GM23338 (cell line): ENCODE results near the gene CDHR2. TPM values are rescaled to one million over a fixed set of nuclear protein-coding genes. Genes with fewer than 3 reads are reported as not detected.

ENCODE experiments used
- ATAC-seq: fragments of 200-7000 bp; cut with Tn5 transposase; 3 replicates; pipeline ENCODE4 v1.9.1; 2020
- DNase-seq: peaks from one replicate; pipeline ENCODE4 v3.0.0-alpha.2; 2015; ENCODE audit warnings: low spot score
- H2AFZ ChIP-seq: fragments of 200-600 bp; sonication (generic); 2 replicates; pipeline ENCODE4 v1.8.0; 2016; ENCODE audit warnings: antibody characterized with exemption, mild to moderate bottlenecking, moderate library complexity
- H3F3A ChIP-seq: fragments of 200-600 bp; sonication (generic); replicated peaks from 2 replicates; pipeline ENCODE4 v1.8.0; 2017; ENCODE audit warnings: antibody characterized with exemption, mixed run types, low read depth
- H3K27ac ChIP-seq: fragments of 200-600 bp; sonication (generic); 2 replicates; pipeline ENCODE4 v1.6.1; 2016; ENCODE audit warnings: low read depth
- H3K27me3 ChIP-seq: fragments of 200-600 bp; sonication (generic); 2 replicates; pipeline ENCODE4 v1.8.0; 2016; ENCODE audit warnings: mild to moderate bottlenecking, mixed run types, moderate library complexity; ENCODE audit not compliant: insufficient read depth
- H3K36me3 ChIP-seq: fragments of 200-600 bp; sonication (generic); 2 replicates; pipeline ENCODE4 v1.8.0; 2016; ENCODE audit warnings: mild to moderate bottlenecking; ENCODE audit not compliant: insufficient read depth
- H3K4me1 ChIP-seq: fragments of 200-600 bp; sonication (generic); 2 replicates; pipeline ENCODE4 v1.8.0; 2016; ENCODE audit warnings: mild to moderate bottlenecking, moderate library complexity; ENCODE audit not compliant: insufficient read depth
- H3K4me2 ChIP-seq: fragments of 200-600 bp; sonication (generic); 2 replicates; pipeline ENCODE4 v1.7.1; 2017; ENCODE audit warnings: mixed run types
- H3K4me3 ChIP-seq: fragments of 200-600 bp; sonication (generic); 2 replicates; pipeline ENCODE4 v1.6.1; 2016; ENCODE audit warnings: mixed run types
- H3K79me2 ChIP-seq: fragments of 200-600 bp; sonication (generic); replicated peaks from 2 replicates; pipeline ENCODE4 v1.8.0; 2017; ENCODE audit warnings: mild to moderate bottlenecking; ENCODE audit not compliant: insufficient read depth
- H3K9me2 ChIP-seq: fragments of 200-600 bp; sonication (generic); 2 replicates; pipeline ENCODE4 v1.8.0; 2017; ENCODE audit not compliant: insufficient read depth
- H4K20me1 ChIP-seq: fragments of 200-600 bp; sonication (generic); replicated peaks from 2 replicates; pipeline ENCODE4 v1.8.0; 2017; ENCODE audit warnings: mild to moderate bottlenecking; ENCODE audit not compliant: insufficient read depth
- H3K27ac Mint-ChIP-seq: 2 replicates; pipeline ENCODE4 v1.8.0; 2020; ENCODE audit warnings: inconsistent platforms, mild to moderate bottlenecking, moderate library complexity, mixed read lengths
- H3K27me3 Mint-ChIP-seq: 3 replicates; pipeline ENCODE4 v1.8.0; 2022; ENCODE audit warnings: low read depth, mild to moderate bottlenecking, moderate library complexity, mixed read lengths, inconsistent platforms; ENCODE audit not compliant: insufficient read depth, poor library complexity
- H3K36me3 Mint-ChIP-seq: 3 replicates; pipeline ENCODE4 v1.8.0; 2021; ENCODE audit warnings: low read depth, mild to moderate bottlenecking, inconsistent platforms, moderate library complexity, mixed read lengths
- H3K4me1 Mint-ChIP-seq: 3 replicates; pipeline ENCODE4 v1.8.0; 2020; ENCODE audit warnings: mild to moderate bottlenecking, inconsistent platforms, mixed read lengths
- H3K4me3 Mint-ChIP-seq: 3 replicates; pipeline ENCODE4 v1.8.0; 2021; ENCODE audit warnings: moderate library complexity, mild to moderate bottlenecking, inconsistent platforms, mixed read lengths
- H3K9me3 Mint-ChIP-seq: 3 replicates; pipeline ENCODE4 v1.8.0; 2020; ENCODE audit warnings: moderate library complexity, mild to moderate bottlenecking, inconsistent platforms, mixed read lengths
- CREB1 ChIP-seq: fragments of 250-450 bp; sonication (Bioruptor Pico); IDR thresholded peaks from 2 replicates; pipeline ENCODE4 v1.5.0; 2020; ENCODE audit warnings: low read depth, mild to moderate bottlenecking, moderate library complexity
- EZH2 ChIP-seq: fragments of 200-600 bp; sonication (generic); IDR thresholded peaks from one replicate; pipeline ENCODE4 v1.8.0; 2017; ENCODE audit warnings: antibody characterized with exemption, mild to moderate bottlenecking, low read depth; ENCODE audit not compliant: unreplicated experiment
- EZH2phosphoT487 ChIP-seq: fragments of 200-600 bp; sonication (generic); IDR thresholded peaks from one replicate; pipeline ENCODE4 v1.8.1; 2018; ENCODE audit warnings: antibody characterized with exemption; ENCODE audit not compliant: unreplicated experiment
- JUNB ChIP-seq: IDR thresholded peaks from one replicate; pipeline ENCODE4 v1.6.1; 2016; ENCODE audit warnings: antibody characterized with exemption; ENCODE audit not compliant: unreplicated experiment
- NANOG ChIP-seq: IDR thresholded peaks from 2 replicates; pipeline ENCODE4 v1.6.1; 2016; ENCODE audit warnings: antibody characterized with exemption, borderline replicate concordance
- POLR2AphosphoS5 ChIP-seq: IDR thresholded peaks from 2 replicates; pipeline ENCODE4 v1.6.1; 2016; ENCODE audit warnings: antibody characterized with exemption, low read depth
- STAT1 ChIP-seq: IDR thresholded peaks from one replicate; pipeline ENCODE4 v1.6.1; 2016; ENCODE audit warnings: antibody characterized with exemption; ENCODE audit not compliant: unreplicated experiment
- ZNF114 ChIP-seq: fragments of 250-450 bp; sonication (Bioruptor Pico); IDR thresholded peaks from 2 replicates; pipeline ENCODE4 v1.5.0; 2020; ENCODE audit warnings: mild to moderate bottlenecking, moderate library complexity
- ZNF331 ChIP-seq: fragments of 250-450 bp; sonication (Bioruptor Pico); IDR thresholded peaks from 2 replicates; pipeline ENCODE4 v1.5.0; 2020; ENCODE audit warnings: low read depth, mild to moderate bottlenecking, moderate library complexity
- polyA plus RNA-seq: library from polyadenylated mRNA; unstranded; fragments of >200 nt; fragmentation: Nextera tagmentation; extraction: Ambion mirVana; gene quantifications from 2 replicates; pipeline ENCODE4 v1.2.1, GENCODE V29; 2016
- total RNA-seq: library from RNA; depleted of rRNA; stranded (reverse); fragments of >200 nt; shearing (Covaris generic); gene quantifications from 2 replicates; pipeline ENCODE4 v1.2.3, GENCODE V29; 2014
- TF ChIP-seq, protein P1 (sequence below): fragments of 250-450 bp; sonication (Bioruptor Pico); IDR thresholded peaks from 2 replicates; pipeline ENCODE4 v1.5.0; 2020; ENCODE audit warnings: mild to moderate bottlenecking, moderate library complexity
- TF ChIP-seq, protein P2 (sequence below), 2 experiments: fragments of 200-600 bp in 1 of 2; sonication (generic) in 1 of 2; conservative IDR thresholded peaks; 2 replicates each; pipeline versions ENCODE4 v1.5.1 to v1.6.1; 2016 to 2017; ENCODE audit warnings: antibody characterized with exemption in 2 of 2, low read depth in 2 of 2, mild to moderate bottlenecking in 2 of 2, moderate library complexity in 1 of 2
- TF ChIP-seq, protein P3 (sequence below): IDR thresholded peaks from one replicate; pipeline ENCODE4 v1.6.1; 2018; ENCODE audit warnings: antibody characterized with exemption; ENCODE audit not compliant: unreplicated experiment

Gene CDHR2
- total and polyA plus RNA-seq, 2 experiments from 2014 or later: not detected

DNA sequence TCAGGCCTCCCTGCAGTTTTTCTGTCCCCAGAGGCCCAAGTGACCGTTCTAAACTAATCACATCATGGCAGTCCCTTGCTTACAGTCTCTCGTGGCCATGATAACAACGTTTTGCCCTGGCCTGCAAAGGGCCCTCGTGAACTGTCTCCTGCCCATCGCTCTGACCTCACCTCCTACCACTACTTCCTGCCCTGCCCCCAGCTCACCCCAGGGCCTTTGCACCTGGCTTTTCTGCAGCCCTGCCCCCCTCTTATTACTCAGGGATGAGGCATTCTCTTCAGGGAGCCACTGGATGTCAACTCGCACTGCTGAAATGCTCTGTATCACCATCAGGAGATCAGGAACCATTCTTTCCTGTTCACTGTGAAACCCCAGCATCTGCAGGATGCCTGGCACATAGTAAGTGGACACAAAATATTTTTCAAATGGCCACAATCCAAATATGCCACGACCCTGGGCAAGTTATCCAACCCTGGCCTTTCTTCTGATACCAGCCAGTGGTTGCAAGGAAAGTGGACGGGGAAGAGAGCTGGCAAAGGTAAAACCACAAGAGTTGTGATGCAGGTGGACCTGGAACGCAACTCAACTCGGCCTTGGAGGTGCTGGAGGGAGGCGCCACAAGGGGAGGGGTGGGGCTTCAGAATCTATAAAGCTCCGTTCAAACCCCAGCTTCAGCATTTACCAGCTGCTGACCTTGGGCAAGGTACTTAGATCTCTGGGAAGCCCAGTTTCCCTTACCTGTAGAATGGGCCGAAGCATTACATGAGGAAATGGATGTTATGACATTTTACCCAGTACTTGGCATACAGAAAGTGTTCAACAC lies 79.5 kb downstream of the CDHR2 start (continued):
- TF ChIP-seq EZH2: no peak
- no peak for TF ChIP-seq ZNF331 (CRISPR knock-in tag)
- TF ChIP-seq CREB1 (CRISPR knock-in tag): no peak
- TF ChIP-seq STAT1: no peak
- TF ChIP-seq NANOG: no peak
- no peak for TF ChIP-seq POLR2AphosphoS5

DNA sequence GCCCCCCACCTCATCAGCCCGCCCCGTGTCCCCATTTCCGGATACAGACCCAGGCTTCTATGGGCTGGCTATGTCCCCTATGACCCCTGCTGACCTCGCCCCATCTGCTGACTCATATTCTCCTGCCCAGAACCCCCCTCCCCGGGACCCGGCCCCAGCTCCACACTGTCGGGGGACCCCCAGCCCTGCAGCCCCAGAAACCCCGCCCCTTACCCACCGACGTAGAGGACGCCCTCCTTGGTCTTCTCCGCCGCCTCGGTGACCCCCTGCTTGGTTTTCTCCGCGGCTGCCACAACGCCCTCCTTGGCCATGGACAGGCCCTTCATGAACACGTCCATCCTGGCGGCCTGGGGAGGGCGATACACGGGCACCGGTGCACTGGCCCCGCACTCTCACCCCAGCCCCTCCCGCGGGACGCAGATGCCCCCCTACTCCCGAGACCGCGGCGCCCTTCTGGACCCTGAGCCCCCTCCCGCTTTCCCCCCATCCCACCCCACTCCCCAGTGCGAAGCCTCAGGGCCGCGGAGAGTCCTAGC lies 80.2 kb downstream of the CDHR2 start:
- no peak for DNase-seq
- peaks cover 41% of the 10 kb centered on the region for H3K27me3 ChIP-seq
- Mint-ChIP-seq H3K9me3 (peaks cover 2% of the 10 kb centered on the region; the same call in 1 of the 3 replicates), H3K27ac (no peak overlapping the region), H3K4me1 (peaks cover 41% of the 10 kb centered on the region), H3K36me3 (no peaks in the 10 kb centered on the region), H3K27me3 (peaks cover 48% of the 10 kb centered on the region), H3K4me3 (peak overlapping the region; percentile 73)
- H3K4me2 ChIP-seq: peak overlapping the region; percentile 97
- peak overlapping the region; percentile 96 for H2AFZ ChIP-seq
- no peak overlapping the region for H3K27ac ChIP-seq
- ATAC-seq: peak; percentile 5
- no peaks in the 10 kb centered on the region for H3K36me3 ChIP-seq
- H3K4me3 ChIP-seq: peak overlapping the region; percentile 87
- H4K20me1 ChIP-seq: peaks cover 6% of the 10 kb centered on the region; the same call in 1 of the 2 replicates
- H3K4me1 ChIP-seq: peaks cover 15% of the 10 kb centered on the region
- peaks cover 5% of the 10 kb centered on the region; the same call in 1 of the 2 replicates for H3F3A ChIP-seq
- no peaks in the 10 kb centered on the region for H3K79me2 ChIP-seq
- H3K9me2 ChIP-seq: no peaks in the 10 kb centered on the region
- TF ChIP-seq CREB1 (CRISPR knock-in tag) (no peak), ZNF331 (CRISPR knock-in tag) (no peak), JUNB (no peak), NANOG (no peak), EZH2phosphoT487 (no peak), ZNF114 (CRISPR knock-in tag) (no peak), EZH2 (no peak), STAT1 (no peak)
- TF ChIP-seq, protein P1, sequence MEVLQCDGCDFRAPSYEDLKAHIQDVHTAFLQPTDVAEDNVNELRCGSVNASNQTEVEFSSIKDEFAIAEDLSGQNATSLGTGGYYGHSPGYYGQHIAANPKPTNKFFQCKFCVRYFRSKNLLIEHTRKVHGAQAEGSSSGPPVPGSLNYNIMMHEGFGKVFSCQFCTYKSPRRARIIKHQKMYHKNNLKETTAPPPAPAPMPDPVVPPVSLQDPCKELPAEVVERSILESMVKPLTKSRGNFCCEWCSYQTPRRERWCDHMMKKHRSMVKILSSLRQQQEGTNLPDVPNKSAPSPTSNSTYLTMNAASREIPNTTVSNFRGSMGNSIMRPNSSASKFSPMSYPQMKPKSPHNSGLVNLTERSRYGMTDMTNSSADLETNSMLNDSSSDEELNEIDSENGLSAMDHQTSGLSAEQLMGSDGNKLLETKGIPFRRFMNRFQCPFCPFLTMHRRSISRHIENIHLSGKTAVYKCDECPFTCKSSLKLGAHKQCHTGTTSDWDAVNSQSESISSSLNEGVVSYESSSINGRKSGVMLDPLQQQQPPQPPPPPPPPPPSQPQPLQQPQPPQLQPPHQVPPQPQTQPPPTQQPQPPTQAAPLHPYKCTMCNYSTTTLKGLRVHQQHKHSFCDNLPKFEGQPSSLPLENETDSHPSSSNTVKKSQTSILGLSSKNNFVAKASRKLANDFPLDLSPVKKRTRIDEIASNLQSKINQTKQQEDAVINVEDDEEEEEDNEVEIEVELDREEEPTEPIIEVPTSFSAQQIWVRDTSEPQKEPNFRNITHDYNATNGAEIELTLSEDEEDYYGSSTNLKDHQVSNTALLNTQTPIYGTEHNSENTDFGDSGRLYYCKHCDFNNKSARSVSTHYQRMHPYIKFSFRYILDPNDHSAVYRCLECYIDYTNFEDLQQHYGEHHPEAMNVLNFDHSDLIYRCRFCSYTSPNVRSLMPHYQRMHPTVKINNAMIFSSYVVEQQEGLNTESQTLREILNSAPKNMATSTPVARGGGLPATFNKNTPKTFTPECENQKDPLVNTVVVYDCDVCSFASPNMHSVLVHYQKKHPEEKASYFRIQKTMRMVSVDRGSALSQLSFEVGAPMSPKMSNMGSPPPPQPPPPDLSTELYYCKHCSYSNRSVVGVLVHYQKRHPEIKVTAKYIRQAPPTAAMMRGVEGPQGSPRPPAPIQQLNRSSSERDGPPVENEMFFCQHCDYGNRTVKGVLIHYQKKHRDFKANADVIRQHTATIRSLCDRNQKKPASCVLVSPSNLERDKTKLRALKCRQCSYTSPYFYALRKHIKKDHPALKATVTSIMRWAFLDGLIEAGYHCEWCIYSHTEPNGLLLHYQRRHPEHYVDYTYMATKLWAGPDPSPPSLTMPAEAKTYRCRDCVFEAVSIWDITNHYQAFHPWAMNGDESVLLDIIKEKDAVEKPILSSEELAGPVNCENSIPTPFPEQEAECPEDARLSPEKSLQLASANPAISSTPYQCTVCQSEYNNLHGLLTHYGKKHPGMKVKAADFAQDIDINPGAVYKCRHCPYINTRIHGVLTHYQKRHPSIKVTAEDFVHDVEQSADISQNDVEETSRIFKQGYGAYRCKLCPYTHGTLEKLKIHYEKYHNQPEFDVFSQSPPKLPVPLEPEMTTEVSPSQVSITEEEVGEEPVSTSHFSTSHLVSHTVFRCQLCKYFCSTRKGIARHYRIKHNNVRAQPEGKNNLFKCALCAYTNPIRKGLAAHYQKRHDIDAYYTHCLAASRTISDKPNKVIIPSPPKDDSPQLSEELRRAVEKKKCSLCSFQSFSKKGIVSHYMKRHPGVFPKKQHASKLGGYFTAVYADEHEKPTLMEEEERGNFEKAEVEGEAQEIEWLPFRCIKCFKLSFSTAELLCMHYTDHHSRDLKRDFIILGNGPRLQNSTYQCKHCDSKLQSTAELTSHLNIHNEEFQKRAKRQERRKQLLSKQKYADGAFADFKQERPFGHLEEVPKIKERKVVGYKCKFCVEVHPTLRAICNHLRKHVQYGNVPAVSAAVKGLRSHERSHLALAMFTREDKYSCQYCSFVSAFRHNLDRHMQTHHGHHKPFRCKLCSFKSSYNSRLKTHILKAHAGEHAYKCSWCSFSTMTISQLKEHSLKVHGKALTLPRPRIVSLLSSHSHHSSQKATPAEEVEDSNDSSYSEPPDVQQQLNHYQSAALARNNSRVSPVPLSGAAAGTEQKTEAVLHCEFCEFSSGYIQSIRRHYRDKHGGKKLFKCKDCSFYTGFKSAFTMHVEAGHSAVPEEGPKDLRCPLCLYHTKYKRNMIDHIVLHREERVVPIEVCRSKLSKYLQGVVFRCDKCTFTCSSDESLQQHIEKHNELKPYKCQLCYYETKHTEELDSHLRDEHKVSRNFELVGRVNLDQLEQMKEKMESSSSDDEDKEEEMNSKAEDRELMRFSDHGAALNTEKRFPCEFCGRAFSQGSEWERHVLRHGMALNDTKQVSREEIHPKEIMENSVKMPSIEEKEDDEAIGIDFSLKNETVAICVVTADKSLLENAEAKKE: no peak
- TF ChIP-seq, protein P2, sequence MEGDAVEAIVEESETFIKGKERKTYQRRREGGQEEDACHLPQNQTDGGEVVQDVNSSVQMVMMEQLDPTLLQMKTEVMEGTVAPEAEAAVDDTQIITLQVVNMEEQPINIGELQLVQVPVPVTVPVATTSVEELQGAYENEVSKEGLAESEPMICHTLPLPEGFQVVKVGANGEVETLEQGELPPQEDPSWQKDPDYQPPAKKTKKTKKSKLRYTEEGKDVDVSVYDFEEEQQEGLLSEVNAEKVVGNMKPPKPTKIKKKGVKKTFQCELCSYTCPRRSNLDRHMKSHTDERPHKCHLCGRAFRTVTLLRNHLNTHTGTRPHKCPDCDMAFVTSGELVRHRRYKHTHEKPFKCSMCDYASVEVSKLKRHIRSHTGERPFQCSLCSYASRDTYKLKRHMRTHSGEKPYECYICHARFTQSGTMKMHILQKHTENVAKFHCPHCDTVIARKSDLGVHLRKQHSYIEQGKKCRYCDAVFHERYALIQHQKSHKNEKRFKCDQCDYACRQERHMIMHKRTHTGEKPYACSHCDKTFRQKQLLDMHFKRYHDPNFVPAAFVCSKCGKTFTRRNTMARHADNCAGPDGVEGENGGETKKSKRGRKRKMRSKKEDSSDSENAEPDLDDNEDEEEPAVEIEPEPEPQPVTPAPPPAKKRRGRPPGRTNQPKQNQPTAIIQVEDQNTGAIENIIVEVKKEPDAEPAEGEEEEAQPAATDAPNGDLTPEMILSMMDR (conservative IDR thresholded peaks at IDR 0.05; ENCODE audit: low read depth in 2 of 2): no peak
- TF ChIP-seq, protein P3, sequence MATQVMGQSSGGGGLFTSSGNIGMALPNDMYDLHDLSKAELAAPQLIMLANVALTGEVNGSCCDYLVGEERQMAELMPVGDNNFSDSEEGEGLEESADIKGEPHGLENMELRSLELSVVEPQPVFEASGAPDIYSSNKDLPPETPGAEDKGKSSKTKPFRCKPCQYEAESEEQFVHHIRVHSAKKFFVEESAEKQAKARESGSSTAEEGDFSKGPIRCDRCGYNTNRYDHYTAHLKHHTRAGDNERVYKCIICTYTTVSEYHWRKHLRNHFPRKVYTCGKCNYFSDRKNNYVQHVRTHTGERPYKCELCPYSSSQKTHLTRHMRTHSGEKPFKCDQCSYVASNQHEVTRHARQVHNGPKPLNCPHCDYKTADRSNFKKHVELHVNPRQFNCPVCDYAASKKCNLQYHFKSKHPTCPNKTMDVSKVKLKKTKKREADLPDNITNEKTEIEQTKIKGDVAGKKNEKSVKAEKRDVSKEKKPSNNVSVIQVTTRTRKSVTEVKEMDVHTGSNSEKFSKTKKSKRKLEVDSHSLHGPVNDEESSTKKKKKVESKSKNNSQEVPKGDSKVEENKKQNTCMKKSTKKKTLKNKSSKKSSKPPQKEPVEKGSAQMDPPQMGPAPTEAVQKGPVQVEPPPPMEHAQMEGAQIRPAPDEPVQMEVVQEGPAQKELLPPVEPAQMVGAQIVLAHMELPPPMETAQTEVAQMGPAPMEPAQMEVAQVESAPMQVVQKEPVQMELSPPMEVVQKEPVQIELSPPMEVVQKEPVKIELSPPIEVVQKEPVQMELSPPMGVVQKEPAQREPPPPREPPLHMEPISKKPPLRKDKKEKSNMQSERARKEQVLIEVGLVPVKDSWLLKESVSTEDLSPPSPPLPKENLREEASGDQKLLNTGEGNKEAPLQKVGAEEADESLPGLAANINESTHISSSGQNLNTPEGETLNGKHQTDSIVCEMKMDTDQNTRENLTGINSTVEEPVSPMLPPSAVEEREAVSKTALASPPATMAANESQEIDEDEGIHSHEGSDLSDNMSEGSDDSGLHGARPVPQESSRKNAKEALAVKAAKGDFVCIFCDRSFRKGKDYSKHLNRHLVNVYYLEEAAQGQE: no peak
